SKM-1 (cell line): Measurements from ENCODE around the gene ENTPD2.
"Not testable (repeated sequence)": the region's sequence is repeated elsewhere in the genome, so short reads cannot be mapped to it uniquely, and the experiment has no call there.

ENCODE experiments used
- DNase-seq: peaks from one replicate; lab custom pipeline; 2025; ENCODE audit not compliant: unreplicated experiment; lab: John Stamatoyannopoulos, UW

Gene ENTPD2

DNA sequence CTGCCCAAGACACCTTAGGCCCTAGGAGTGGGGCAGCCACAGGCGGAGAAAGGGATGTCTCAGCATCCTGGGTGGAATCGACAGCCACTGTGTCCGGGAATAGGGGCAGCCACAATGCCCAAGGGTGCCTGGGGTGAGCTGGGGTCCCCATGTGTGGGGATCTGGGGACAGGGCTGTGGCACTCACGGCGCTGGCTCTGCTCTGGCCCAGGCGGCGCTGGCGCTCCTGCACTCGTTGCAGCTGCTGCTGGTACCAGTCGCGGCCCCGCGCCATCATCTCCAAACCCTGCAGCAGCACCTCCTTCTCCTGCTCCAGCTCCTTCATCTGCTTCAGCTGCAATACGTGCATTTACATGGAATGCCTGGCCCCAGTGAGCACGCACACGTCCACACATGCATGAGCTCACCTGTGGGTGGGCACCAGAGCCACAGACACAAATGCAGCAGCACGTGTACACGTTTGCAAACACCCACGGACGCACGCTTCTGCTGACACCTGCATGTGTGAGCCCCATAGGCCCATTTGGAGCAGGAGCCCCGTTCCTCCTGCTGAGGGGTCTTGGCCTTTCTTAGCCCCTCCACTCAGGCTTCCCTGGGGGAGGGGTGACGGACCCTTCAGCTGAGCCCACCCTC lies 11.6 kb upstream of the ENTPD2 start:
- DNase-seq = no peak

DNA sequence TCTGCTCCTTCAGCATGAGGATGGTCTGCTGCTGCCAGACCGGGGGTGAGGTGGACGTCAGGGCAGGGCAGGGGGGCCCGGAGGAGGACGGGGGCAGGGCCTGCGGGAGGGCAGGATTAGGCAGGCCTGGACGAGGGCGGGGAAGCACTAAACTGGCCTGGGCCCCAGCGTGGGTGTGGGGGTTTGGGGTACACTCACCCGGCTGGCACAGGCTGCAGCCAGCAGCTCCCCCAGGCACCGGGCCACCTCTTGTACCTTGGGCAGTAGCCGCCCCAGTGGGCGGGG lies 11.0 kb upstream of the ENTPD2 start:
- no peak for DNase-seq

DNA sequence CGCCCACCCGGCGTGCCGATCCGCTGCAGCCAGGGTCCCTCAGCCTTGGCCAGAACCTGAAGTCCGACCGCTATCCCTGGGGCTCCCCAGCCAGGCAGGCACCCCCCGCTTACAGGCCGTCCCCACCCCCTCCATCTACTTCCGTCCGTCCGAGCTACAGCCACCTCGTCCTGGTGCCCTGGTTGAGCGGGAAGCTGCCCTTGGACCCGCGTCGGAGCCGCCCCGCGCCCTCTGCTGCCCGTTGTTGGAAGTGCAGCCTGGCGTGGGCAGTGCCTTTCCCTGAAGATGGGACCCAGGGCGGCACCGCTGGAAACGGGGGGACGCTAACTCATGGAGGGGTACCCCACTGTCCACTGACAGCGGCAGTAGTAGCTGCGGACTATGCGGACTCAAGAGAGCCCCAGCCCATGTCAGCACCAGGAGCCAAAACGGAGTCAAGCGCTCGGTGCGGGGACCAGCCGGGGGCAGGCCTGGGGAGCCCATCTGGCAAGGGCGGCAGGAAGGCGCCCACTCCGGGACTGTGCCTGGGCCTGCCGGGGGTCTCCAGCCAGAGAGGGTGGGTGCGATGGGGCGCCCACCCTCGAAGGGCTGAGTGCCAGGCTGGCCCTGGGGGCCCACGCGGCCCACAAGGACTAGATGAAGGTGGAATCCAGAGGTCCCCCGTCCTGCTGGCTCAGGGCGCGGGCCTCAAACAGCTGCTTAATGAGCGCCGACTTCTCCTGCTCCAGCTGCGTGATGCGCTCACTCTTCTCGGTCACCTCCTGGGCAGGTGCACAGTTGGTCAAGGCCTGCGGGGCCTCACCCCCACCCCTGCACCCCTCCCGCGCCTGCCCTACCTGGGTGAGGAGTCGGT lies 10.4 kb upstream of the ENTPD2 start:
- peak; percentile 17 for DNase-seq

DNA sequence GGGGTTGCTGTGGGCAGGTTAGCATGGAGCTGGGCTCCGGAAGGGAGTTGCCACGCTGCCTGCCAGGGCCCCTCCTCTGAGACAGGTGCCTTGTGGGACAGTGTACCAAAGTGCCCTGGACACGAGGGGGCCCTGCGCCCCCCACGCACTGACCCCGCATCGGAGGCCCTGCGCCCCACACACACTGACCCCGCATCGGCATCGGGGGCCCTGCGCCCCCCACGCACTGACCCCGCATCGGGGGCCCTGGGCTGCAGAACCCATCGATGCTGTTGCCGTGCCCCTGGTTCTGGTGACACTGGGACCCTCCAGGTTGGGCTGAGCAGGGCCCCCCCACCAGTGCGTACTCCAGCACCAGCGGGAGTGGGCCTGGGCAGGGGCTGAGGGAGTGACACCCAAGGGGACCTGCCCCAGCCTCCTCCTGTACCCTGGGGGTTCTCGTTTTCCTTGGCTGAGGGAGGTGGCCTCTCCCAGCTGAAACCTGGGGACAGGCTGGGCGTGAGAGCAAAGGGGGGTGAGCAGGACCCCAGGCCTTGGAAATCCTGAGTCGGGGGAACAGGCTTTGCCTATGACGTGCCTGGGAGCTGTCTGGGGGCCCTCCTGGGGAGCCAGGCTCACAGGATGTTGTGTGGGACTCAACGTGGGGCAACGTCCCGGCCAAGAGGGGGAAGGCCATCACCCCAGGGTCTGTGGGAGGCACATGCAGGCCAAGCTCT lies 9.6 kb upstream of the ENTPD2 start:
- no peak for DNase-seq

DNA sequence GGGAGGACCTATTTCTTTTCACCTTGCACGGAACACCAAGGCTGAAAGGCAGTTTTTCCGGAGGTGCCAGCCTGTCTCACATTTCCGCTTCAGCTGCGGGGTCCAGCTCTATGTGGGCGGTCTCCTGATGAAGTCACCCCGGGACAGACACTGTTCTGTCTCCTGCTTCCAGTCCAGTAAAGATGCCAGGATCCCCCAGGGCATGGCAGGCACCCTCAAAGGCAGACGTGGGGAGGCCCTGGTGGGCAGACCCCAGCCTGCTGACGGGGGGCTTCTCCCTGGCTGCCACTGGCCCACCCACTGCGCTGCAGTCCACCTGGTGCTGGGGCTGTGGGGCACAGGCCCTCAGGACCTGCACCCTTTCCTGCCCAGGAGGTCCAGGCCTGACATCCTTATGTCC lies 8.9 kb upstream of the ENTPD2 start:
- DNase-seq = not testable (repeated sequence)

DNA sequence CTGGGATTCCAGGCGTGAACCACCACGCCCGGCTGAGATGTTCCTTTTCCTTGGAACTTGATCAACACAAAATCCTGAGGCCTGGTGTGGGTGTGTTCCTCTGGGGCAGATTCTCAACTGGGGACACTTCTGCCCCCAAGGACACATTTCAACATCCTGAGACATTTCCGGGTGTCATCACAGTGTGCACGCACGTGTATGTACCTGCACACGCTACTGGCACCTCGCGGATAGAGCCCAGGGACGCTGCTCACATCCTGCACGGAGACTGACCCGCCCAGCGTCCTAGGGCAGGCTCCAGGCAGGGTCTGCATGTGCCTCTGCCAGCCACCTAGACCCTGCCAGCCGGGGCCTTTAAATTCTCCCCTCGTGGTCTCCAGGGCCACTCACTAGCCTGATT lies 8.5 kb upstream of the ENTPD2 start:
- DNase-seq = no peak

DNA sequence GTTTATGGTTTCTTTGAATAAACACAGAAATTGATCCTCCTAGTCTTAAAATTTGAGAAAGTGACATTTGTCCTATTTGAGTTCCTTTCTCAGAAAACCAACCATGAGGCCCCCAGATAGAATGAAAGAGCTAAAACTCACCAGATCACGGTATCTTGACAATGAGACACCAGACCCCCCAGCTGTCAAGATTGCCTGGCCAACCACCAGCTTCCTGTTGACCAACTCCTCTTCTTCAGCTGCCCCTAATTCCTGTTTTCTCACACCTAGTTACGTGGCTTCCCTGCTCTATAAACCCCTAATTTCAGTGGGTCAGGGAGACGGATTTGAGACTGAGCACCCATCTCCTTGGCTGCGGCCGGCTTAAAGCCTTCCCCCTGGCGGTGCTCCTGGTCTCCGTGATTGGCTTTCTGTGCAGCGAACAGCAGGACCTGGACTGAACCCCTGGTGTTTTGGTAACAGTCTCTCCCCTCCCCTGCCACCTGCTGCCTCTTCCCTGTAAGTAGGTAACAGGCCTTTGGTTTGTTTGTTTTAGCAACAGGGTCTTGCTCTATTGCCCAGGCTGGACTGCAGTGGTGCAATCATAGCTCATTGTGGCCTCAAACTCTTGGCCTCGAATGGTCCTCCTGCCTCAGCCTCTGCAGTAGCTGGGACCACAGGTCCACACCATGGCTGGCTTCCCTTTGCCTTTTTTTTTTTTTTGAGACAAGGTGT lies 4.8 kb upstream of the ENTPD2 start:
- no peak for DNase-seq

DNA sequence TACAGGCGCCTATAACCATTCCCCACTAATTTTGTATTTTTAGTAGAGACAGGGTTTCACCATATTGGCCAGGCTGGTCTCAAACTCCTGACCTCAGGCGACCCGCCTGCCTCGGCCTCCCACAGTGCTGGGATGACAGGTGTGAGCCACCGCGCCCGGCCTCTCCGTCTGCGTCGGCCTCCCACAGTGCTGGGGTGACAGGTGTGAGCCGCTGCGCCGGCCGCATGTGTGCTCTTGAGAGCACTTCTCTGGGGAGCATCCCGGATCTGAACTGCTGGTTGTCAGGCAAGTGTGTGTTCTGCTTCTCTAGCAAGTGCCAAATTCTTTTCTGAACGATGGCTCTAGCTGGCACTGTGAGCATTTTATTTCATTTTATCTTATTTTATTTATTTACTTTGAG lies 3.7 kb upstream of the ENTPD2 start:
- DNase-seq = no peak

DNA sequence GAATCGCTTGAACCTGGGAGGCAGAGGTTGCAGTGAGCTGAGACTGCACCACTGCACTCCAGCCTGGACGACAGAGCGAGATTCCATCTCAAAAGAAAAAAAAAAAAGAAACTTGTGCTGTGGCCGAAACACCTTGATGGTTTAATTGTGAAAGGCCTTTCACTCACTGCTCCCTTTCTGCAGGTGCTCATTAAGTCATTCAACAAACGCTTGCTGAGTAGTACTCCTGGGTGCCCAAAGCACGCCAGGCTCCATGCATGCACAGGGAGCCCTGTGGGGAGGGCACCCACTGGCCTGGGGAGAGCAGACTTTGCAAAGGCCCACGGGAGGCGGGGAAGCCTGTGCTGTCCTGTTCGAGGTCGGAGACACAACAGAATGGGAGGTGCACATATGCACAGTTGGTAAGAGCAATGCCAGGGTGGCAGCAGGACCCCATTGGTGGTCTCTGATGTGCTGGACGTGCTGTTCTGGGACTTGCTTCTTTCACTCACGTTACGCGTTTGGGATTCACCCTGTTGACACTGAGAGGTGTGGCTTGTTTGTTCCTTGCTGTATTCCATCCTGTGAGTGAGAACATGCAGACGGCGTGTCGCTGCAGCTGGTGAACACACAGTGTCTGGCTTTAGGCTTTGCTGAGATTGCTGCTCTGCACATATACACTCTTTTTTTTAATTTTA lies 3.0 kb upstream of the ENTPD2 start:
- DNase-seq = no peak

DNA sequence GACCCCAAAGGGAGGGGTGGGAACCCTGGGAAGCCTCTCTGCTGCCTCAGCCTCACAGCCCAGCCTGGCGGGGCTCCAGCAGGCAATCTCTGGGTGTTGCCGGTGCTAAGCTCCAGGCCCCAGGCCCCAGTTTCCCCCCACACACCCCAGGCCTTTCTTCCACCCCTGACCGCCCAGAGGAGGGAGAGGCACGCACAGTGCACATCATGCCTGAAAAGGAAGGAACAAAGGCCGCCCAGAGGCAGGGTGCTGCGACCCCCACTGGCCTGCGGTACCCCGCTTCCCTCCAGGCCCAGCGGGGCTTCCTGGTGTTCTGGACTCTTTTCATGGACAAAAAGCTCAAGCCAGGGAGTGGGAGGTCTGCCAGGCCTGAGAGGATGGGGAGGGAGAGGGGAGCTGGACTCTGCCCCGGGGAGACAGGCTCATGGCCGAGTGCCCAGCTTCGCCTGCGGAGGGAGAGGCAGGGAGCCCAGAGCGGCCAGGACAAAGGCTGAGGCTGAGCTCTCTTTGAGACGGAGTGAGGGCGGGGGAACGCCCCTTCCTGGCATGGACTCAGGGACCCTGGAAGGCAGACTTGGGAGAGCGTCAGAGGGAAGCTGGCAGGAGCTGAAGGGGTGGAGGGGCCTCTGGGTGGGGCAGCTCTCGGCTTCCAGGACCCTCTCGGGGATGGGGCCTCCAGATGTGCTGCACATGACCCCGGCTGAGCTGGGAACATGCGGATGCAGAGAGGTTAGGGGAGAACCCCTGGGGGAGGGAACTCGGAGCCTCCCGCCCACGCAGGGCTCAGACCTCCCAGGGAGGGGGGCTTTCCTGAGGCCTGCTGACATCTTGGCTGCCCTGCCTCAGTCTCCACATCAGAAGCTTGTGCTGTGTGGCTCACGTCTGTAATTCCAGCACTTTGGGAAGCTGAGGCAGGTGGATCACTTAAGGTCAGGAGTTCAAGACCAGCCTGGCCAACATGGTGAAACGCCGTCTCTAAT lies 1.8 kb upstream of the ENTPD2 start:
- DNase-seq = no peak

DNA sequence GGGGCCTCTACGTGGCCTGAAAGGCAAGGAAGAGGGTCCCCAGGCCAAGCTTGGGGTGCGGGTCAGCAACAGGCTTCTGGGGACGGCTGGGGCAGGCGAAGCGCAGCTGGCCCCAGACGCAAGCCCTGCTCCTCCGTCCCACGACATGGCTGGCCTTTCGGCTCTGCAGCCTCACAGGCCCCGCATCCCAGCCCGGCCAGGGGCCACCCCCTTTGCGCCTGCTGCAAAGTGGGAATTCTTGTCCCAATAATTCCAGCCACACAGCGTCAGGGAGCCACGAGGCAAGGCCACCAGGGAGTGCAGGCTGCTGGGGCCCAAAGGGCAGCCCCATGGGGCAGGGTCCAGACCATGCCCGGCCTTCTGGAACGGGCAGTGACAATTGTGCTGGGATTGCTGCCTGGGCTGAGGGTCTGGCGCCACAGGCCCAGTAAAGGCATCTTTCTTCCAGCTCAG lies 1.1 kb upstream of the ENTPD2 start:
- no peak for DNase-seq

DNA sequence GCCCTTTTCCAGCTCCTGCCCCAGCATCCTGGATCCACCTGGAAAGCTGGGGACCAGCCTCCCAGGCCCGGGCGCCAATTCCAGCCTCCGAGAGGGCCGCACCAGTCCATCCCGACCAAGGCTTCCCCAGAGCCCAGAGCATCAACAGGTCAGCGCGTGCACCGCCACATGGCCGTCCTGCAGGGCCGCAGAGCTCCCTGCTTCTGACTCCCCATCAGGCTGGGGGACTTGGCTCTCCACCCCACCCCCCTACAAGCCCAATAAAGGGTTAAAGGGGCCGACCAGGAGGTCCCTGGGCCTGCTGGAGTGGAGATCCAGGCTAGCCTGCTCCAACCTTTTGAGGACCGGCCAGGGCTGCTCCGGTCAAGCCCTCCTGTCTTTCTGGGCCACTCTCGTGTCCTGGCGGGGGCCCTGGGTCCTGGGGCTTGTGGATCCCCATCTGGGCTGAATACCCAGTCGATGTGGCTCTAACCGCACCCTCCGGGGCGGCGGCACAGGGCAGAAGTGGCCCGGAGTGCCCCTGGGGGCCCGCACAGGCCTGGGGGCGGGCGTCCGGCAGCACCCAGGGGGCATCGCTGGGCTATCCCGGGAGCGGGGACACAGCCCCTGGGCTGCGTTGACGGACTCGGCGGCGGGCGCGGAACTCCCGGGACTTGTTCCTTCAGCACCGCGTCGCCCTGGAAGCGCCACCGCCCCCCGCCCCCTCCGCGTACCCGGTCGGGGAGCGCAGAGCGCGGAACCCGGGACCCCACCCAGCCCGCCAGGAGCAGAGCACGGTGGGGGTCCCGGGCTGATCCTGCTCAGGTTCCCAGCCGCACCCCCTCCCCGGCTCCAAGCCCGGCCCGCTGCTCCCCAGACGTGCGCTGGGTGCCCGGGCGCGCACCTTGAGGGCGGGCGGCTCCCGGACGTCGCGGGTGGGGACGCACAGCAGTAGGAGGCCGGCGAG lies 590 bp downstream of the ENTPD2 start:
- DNase-seq = no peak

DNA sequence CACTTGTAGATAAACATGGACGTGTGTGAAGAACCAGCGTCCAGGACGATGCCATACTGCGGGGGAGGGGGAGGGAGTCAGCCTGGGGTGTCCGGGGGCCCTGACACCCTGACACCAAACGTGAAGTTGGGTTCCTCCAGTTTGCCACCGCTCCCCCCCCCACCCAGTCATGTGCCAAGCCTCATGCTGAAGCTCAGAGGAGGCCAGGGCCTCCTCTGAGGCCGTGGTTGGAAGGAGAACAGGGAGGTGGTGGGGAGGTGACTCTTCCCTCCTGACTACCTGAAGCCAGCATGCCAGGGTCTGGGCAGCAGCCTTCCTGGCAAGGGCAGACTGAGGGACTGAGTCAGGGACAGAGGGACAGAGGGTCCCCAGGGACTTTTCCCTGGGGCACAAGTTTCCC lies 1.6 kb downstream of the ENTPD2 start:
- no peak for DNase-seq

DNA sequence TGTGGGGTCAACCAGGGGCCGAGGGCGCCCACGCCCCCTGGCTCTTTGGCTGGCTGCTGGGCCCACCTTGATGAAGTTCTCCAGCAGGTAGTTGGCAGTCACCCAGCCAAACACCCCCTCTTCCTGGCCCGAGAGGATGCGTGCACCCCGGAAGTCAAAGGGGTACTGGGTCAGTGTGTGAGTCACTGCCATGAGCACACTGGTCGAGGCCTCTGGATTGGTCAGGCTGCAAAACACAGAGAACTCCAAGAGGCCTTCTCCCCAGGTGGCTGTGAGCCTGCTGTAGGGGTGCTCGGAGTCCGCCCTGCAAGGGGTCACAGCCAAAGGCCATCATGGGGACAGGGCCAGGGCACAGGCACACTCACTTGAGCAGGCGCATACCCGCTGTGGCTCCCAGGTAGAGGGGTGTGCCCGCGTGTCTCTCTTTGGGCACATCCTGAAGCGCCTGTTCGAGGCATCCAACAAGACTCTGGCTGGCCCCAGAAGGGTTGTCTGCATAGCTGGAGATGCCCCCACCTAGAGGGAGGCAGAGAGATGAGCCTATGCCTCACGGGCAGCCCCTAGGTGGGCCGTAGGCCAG lies 2.6 kb downstream of the ENTPD2 start:
- DNase-seq = no peak

DNA sequence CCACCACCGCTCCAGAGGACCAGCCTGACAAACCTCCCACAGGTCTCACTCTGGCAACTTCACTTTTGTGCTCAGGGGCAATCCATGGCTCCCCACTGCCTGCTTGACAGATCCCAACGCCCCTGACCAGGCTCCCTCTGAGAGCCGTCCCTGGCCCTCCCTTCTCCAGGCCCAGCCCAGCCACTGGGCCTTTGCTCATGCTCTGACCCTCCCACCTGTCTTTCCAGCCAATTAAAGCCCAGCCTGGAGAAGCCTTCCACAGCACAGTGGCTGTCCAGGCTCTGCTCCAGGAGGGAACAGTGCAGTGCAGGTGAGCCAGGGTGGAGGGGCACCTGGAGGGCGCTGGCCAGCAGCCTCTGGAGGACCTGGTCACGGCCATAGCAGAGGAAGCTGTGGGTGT lies 3.3 kb downstream of the ENTPD2 start:
- no peak for DNase-seq

DNA sequence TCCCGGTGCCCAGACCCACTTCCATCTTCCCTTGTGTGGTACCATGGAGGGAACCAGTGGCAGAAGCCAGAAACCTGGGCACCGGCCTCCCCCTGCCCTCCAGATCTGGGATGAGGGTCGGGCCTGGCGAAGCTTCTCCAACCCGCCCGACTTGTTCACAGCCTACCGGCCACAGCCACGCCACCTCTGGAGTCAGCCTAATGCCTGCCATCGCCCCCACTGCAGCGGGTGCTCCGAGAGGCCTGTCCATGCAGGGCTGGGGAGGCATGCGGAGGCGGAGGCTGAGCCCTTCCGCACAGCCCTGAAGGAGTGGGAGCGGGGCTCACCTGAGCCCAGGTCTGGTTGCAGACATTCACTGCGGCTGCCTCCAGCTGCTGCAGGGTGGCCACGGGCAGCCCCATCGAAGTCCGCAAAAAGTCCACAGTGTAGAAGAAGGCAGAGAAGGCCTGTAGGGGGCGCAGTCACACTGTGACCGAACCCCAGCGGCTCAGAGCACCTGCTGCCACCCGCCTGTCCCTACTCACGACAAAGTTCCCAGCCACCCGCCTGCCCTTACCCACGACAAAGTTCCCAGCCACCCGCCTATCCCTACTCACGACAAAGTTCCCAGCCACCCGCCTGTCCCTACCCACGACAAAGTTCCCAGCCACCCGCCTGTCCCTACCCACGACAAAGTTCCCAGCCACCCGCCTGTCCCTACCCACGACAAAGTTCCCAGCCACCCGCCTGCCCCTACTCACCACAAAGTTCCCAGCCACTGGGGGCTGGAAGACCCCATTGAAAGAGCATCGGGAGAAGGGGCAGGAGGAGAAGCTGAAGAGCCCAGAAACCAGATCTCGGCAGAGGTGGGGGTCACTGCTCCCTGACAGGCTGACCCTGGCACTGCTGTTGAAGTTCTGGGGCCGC lies 4.1 kb downstream of the ENTPD2 start:
- DNase-seq = peak; percentile 75
